GM20000 (cell line): ENCODE measurements around the gene ARNT2.

Experiments
- DNase-seq: peaks from one replicate; pipeline ENCODE4 v3.0.0; 2012; ENCODE audit warnings: low spot score
- CTCF ChIP-seq: IDR thresholded peaks from 2 replicates; pipeline ENCODE4 v1.5.1; 2012; ENCODE audit warnings: mild to moderate bottlenecking, control low read depth; ENCODE audit errors: extremely low read depth, missing control alignments

ARNT2 gene

GRCh38 chr15:80405970-80406369 lies 1.8 kb downstream of the ARNT2 start:
- no peak for DNase-seq
- no peak for TF ChIP-seq CTCF

GRCh38 chr15:80411788-80412288 lies 7.7 kb downstream of the ARNT2 start:
- DNase-seq: no peak
- TF ChIP-seq CTCF: no peak

GRCh38 chr15:80414546-80415357 lies 10.6 kb downstream of the ARNT2 start:
- no peak for DNase-seq
- TF ChIP-seq CTCF: no peak

GRCh38 chr15:80415358-80415670 lies 11.1 kb downstream of the ARNT2 start:
- DNase-seq: no peak
- TF ChIP-seq CTCF: no peak

- TF ChIP-seq CTCF: no peak
- no peak for DNase-seq
These were observed 12.5 kb downstream of the ARNT2 start for GRCh38 chr15:80416702-80417101.

GRCh38 chr15:80418892-80419537 lies 14.8 kb downstream of the ARNT2 start:
- DNase-seq: no peak
- peak; percentile 76 for TF ChIP-seq CTCF

GRCh38 chr15:80419546-80419945 lies 15.4 kb downstream of the ARNT2 start:
- no peak for TF ChIP-seq CTCF
- no peak for DNase-seq
